GM12864 (cell line): Measurements from ENCODE around the gene SCG5.

Source experiments
- DNase-seq: peaks from one replicate; pipeline ENCODE4 v3.0.0-alpha.2; 2011; ENCODE audit warnings: low read depth
- H3K4me3 ChIP-seq: 2 replicates; pipeline ENCODE4 v1.5.1; 2011; ENCODE audit warnings: mild to moderate bottlenecking, low read depth, low read length, control low read depth
- CTCF ChIP-seq: IDR thresholded peaks from 2 replicates; pipeline ENCODE4 v1.5.1; 2011; ENCODE audit warnings: low read depth, mild to moderate bottlenecking, moderate library complexity, low read length, control low read depth, inconsistent platforms; ENCODE audit errors: missing control alignments

The SCG5 gene

GRCh38 chr15:32675466-32675865 lies 34.0 kb downstream of the SCG5 start:
- DNase-seq, result no peak
- H3K4me3 ChIP-seq, result no peak overlapping the region
- no peak for TF ChIP-seq CTCF

- H3K4me3 ChIP-seq, result no peak overlapping the region
- TF ChIP-seq CTCF, result no peak
- DNase-seq, result no peak
Measured at GRCh38 chr15:32676169-32676568, 34.7 kb downstream of the SCG5 start.

GRCh38 chr15:32677238-32677750 lies 35.8 kb downstream of the SCG5 start:
- no peak overlapping the region for H3K4me3 ChIP-seq
- DNase-seq, result no peak
- no peak for TF ChIP-seq CTCF

GRCh38 chr15:32679298-32679690 lies 37.8 kb downstream of the SCG5 start:
- peak; percentile 19 for TF ChIP-seq CTCF
- DNase-seq, result no peak
- H3K4me3 ChIP-seq, result no peak overlapping the region

- no peak for DNase-seq
- no peak for TF ChIP-seq CTCF
- no peak overlapping the region for H3K4me3 ChIP-seq
Measured at GRCh38 chr15:32682569-32682968, 41.1 kb downstream of the SCG5 start.

GRCh38 chr15:32682977-32683630 lies 41.6 kb downstream of the SCG5 start:
- H3K4me3 ChIP-seq, result no peak overlapping the region
- TF ChIP-seq CTCF, result no peak

GRCh38 chr15:32683906-32684584 lies 42.5 kb downstream of the SCG5 start:
- no peak for TF ChIP-seq CTCF
- H3K4me3 ChIP-seq, result no peak overlapping the region
- DNase-seq, result no peak

More at GRCh38 chr15:32682977-32683630, 41.6 kb downstream of the SCG5 start:
- DNase-seq, result no peak
